Panc1 (cell line): ENCODE data around the gene NUP188. TPM values are rescaled to one million over a fixed set of nuclear protein-coding genes. Genes with fewer than 3 reads are reported as not detected.
"Not testable (repeated sequence)": the region's sequence is repeated elsewhere in the genome, so short reads cannot be mapped to it uniquely, and the experiment has no call there.

Experiments used
- ATAC-seq: fragments of 200-7000 bp; cut with Tn5 transposase; 2 replicates; pipeline ENCODE4 v1.9.1; 2020; ENCODE audit warnings: mild to moderate bottlenecking, moderate library complexity
- BruUV-seq: library from RNA; stranded (reverse); fragments of 400-500 nt; replicated peaks from 2 replicates; lab custom pipeline; 2021; lab: Mats Ljungman, UMichigan
- CTCF ChIA-PET: fragments of 300-600 bp; sonication (Branson Sonifier 250); formaldehyde crosslinking; loops from one replicate; lab custom pipeline; 2022; ENCODE audit warnings: antibody characterized with exemption; lab: Charles Lee
- POLR2A ChIA-PET: fragments of 300-600 bp; sonication (Branson Sonifier 250); formaldehyde crosslinking; loops from one replicate; lab custom pipeline; 2022; ENCODE audit warnings: antibody characterized with exemption; lab: Charles Lee
- DNase-seq: peaks from one replicate; pipeline ENCODE4 v3.0.0-alpha.2; 2010; ENCODE audit warnings: low read depth, low spot score
- H3K27ac ChIP-seq: 2 replicates; pipeline ENCODE4 v1.5.1; 2011; ENCODE audit warnings: mild to moderate bottlenecking, low read length, inconsistent platforms
- H3K27me3 ChIP-seq: fragments of 200-500 bp; sonication (Bioruptor generic); 2 replicates; pipeline ENCODE4 v1.6.0; 2014; ENCODE audit warnings: low read length, inconsistent platforms; ENCODE audit not compliant: control insufficient read depth, insufficient read depth
- H3K36me3 ChIP-seq: fragments of 200-500 bp; sonication (Bioruptor generic); 2 replicates; pipeline ENCODE4 v1.5.1; 2014; ENCODE audit warnings: inconsistent platforms, mild to moderate bottlenecking, low read length, moderate library complexity; ENCODE audit not compliant: control insufficient read depth, insufficient read depth
- H3K4me1 ChIP-seq: 2 replicates; pipeline ENCODE4 v1.5.1; 2011; ENCODE audit warnings: inconsistent platforms, mild to moderate bottlenecking, low read length, moderate library complexity; ENCODE audit not compliant: control insufficient read depth, insufficient read depth
- H3K4me3 ChIP-seq, 2 experiments: 2 replicates each; pipeline ENCODE4 v1.5.1; 2011 to 2012; ENCODE audit warnings: low read depth in 2 of 2, low read length in 2 of 2, mild to moderate bottlenecking in 2 of 2, inconsistent platforms in 1 of 2, moderate library complexity in 1 of 2
- H3K9me3 ChIP-seq: fragments of 200-500 bp; sonication (Bioruptor generic); 2 replicates; pipeline ENCODE4 v1.5.1; 2014; ENCODE audit warnings: low read depth, mild to moderate bottlenecking, inconsistent platforms, low read length, moderate library complexity; ENCODE audit not compliant: control insufficient read depth, insufficient read depth
- POLR2AphosphoS5 ChIP-seq: IDR thresholded peaks from 2 replicates; pipeline ENCODE4 v1.6.1; 2012; ENCODE audit warnings: mild to moderate bottlenecking, low read depth, low read length, moderate library complexity
- SIN3A ChIP-seq: IDR thresholded peaks from 2 replicates; pipeline ENCODE4 v1.6.1; 2012; ENCODE audit warnings: low read depth, mild to moderate bottlenecking, low read length, moderate library complexity, borderline replicate concordance; ENCODE audit not compliant: insufficient read depth
- TCF7L2 ChIP-seq: IDR thresholded peaks from 2 replicates; pipeline ENCODE4 v1.6.1; 2011; ENCODE audit warnings: mild to moderate bottlenecking, low read depth, low read length, inconsistent platforms
- in situ Hi-C: cut with HindIII; loops from 2 replicates; pipeline ENCODE4 v1.10.0; 2016; ENCODE audit warnings: low sequenced_read_pairs, low pct_unique_long_range_greater_than_20kb
- intact Hi-C: fragments of 100-400 bp; cut with micrococcal nuclease; formaldehyde crosslinking; loops from one replicate; pipeline ENCODE4 v1.10.0; 2022; ENCODE audit not compliant: unreplicated experiment
- total RNA-seq: library from RNA; stranded (reverse); gene quantifications from one replicate; pipeline ENCODE4 v1.2.1, GENCODE V29; 2021; ENCODE audit not compliant: unreplicated experiment
- TF ChIP-seq, protein P1 (sequence below): fragments of 450-650 bp; IDR thresholded peaks from 2 replicates; pipeline ENCODE4 v1.5.1; 2017; ENCODE audit warnings: mild to moderate bottlenecking
- TF ChIP-seq, protein P2 (sequence below), 2 experiments: IDR thresholded peaks; 2 replicates each; pipeline ENCODE4 v1.6.1; 2011 to 2012; ENCODE audit warnings: low read depth in 2 of 2, control low read depth in 1 of 2, low read length in 1 of 2, mild to moderate bottlenecking in 1 of 2, moderate library complexity in 1 of 2; ENCODE audit not compliant: insufficient read depth in 1 of 2

NUP188 gene
- total RNA-seq, 1 experiment from 2014 or later = 69.9 TPM

DNA sequence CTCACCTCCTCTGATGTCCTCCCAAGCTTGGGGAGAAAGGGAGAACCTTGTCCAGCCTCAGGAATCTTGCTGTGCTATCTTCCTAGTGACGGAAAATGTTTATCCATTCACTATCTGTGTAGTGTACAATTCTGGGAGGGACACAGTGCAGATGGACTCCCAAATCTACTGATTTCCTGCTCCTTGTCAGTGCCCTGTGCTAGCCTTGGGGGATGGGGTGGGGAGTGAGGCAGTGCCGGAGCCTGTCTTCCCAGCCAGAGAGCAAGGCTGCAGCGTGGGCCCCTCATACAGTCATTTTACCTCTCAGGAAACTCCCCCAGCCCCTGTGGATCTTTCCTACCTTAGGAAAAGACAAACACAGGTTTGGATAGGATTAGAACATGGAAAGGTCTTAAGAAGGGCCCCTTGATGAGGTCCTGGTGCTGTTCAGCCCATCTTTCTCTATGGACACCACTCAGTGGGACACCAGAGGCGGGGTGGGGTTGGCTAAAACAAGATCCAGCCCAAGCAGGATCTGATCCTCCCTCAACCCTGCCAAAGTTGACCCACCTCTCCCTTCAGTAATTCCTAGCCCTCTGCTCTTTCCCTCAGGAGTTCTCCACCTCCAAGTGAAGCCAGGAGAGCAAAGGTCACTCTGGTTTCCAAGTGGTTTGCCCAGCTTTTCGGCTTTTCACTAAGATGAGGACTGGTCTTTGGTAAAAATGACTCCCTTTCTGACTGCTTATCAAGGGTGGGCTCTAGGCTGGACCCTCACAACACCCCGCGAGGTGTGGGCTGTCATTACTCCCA is 3.5 kb upstream of the NUP188 start:
- Histone ChIP-seq H3K9me3 (no peaks in the 10 kb centered on the region), H3K4me1 (peaks cover 3% of the 10 kb centered on the region), H3K27ac (no peak overlapping the region), H3K27me3 (no peaks in the 10 kb centered on the region), H3K36me3 (no peaks in the 10 kb centered on the region), H3K4me3 (no peak overlapping the region)
- in situ Hi-C loops = no loop called here
- ChIA-PET CTCF (no interaction called here), POLR2A (no interaction called here)
- DNase-seq (no peak), ATAC-seq (no peak)
- TF ChIP-seq POLR2AphosphoS5 (no peak), TCF7L2 (no peak), SIN3A (no peak)
- TF ChIP-seq, protein P1, sequence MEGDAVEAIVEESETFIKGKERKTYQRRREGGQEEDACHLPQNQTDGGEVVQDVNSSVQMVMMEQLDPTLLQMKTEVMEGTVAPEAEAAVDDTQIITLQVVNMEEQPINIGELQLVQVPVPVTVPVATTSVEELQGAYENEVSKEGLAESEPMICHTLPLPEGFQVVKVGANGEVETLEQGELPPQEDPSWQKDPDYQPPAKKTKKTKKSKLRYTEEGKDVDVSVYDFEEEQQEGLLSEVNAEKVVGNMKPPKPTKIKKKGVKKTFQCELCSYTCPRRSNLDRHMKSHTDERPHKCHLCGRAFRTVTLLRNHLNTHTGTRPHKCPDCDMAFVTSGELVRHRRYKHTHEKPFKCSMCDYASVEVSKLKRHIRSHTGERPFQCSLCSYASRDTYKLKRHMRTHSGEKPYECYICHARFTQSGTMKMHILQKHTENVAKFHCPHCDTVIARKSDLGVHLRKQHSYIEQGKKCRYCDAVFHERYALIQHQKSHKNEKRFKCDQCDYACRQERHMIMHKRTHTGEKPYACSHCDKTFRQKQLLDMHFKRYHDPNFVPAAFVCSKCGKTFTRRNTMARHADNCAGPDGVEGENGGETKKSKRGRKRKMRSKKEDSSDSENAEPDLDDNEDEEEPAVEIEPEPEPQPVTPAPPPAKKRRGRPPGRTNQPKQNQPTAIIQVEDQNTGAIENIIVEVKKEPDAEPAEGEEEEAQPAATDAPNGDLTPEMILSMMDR = no peak
- TF ChIP-seq, protein P2, sequence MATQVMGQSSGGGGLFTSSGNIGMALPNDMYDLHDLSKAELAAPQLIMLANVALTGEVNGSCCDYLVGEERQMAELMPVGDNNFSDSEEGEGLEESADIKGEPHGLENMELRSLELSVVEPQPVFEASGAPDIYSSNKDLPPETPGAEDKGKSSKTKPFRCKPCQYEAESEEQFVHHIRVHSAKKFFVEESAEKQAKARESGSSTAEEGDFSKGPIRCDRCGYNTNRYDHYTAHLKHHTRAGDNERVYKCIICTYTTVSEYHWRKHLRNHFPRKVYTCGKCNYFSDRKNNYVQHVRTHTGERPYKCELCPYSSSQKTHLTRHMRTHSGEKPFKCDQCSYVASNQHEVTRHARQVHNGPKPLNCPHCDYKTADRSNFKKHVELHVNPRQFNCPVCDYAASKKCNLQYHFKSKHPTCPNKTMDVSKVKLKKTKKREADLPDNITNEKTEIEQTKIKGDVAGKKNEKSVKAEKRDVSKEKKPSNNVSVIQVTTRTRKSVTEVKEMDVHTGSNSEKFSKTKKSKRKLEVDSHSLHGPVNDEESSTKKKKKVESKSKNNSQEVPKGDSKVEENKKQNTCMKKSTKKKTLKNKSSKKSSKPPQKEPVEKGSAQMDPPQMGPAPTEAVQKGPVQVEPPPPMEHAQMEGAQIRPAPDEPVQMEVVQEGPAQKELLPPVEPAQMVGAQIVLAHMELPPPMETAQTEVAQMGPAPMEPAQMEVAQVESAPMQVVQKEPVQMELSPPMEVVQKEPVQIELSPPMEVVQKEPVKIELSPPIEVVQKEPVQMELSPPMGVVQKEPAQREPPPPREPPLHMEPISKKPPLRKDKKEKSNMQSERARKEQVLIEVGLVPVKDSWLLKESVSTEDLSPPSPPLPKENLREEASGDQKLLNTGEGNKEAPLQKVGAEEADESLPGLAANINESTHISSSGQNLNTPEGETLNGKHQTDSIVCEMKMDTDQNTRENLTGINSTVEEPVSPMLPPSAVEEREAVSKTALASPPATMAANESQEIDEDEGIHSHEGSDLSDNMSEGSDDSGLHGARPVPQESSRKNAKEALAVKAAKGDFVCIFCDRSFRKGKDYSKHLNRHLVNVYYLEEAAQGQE (IDR thresholded peaks at IDR 0.05; ENCODE audit: insufficient read depth in 1 of 2, low read depth in 2 of 2, low read length in 1 of 2) = no peak
- intact Hi-C loops = no loop called here
- BruUV-seq = TSS peak; percentile 68

DNA sequence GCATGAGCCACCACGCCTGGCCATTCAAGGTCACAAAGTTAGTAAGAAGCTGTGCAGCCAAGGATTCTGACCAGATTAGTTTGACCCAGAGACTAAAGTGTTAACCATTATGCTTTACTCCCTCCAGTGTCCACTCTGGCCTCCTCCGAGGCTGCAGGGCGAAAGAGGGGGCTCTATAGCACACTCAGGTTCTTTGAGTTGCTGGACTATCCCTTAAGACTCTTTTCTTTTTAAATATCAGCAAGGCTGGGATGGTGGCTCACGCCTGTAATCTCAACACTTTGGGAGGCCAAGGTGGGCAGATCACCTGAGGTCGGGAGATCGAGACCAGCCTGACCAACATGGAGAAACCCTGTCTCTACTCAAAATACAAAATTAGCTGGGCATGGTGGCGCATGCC is 2.5 kb upstream of the NUP188 start:
- CTCF ChIA-PET, in situ Hi-C loops, intact Hi-C loops: not testable (repeated sequence)

DNA sequence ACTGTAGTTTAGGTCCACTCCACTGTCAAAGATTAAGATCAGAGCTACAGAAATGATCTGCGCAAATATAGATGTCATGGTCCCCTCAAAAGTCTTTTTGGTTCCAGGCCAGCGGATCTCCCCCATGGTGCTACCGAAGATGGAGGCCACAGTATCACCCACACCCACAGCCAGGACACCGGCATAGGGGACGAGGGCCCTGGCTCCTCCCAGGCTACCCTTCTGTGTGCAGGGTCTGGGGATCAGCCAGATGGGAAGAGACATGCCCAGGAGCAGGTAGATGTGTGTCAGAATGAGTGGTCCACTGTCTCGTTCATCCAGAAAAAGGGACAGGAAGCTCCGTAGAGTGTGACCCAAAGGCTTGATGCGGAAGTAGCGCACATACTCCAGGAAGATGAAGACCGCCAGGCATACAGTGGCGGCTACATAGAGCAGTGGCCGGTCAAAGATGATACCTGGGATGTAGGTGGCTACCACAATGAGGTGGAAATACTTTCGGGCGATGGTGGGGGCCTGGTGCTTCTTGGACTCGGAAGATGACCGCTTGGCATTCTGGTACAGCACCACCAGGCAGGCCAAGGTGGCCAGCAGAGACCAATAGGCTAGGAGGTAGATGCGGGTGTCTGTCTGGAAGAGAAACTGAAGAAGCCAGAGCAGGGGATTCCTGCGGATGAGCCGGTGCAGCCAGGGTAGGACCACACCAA is 1.5 kb upstream of the NUP188 start:
- no TSS peak for BruUV-seq
- no peak for DNase-seq
- ChIA-PET CTCF (no interaction called here), POLR2A (no interaction called here)
- Histone ChIP-seq H3K36me3 (no peaks in the 10 kb centered on the region), H3K9me3 (no peaks in the 10 kb centered on the region), H3K27me3 (no peaks in the 10 kb centered on the region), H3K4me1 (peaks cover 3% of the 10 kb centered on the region), H3K27ac (no peak overlapping the region), H3K4me3 (peak overlapping the region in 1 of 2 experiments; percentile 87; a peak in 3 of 4 replicates)
- TF ChIP-seq POLR2AphosphoS5 (no peak), TCF7L2 (no peak), SIN3A (no peak)
- TF ChIP-seq, protein P2 (IDR thresholded peaks at IDR 0.05; ENCODE audit: insufficient read depth in 1 of 2, low read depth in 2 of 2, low read length in 1 of 2) = no peak
- TF ChIP-seq, protein P1 = no peak
- in situ Hi-C loops (no loop called here), intact Hi-C loops (no loop called here)
- no peak for ATAC-seq

More for the DNA sequence above, 2.5 kb upstream of the NUP188 start:
- H3K36me3 ChIP-seq, H3K4me3 ChIP-seq, H3K9me3 ChIP-seq, ATAC-seq, POLR2A ChIA-PET, H3K27me3 ChIP-seq, H3K4me1 ChIP-seq, DNase-seq, H3K27ac ChIP-seq, BruUV-seq: not testable (repeated sequence)
